Bronchial epithelial cell (primary cell): ENCODE measurements around the gene TTC7B. TPM values are rescaled to one million over a fixed set of nuclear protein-coding genes. Genes with fewer than 3 reads are reported as not detected.

Source experiments
- DNase-seq: peaks from one replicate; pipeline ENCODE4 v3.0.0-alpha.2; 2010; ENCODE audit warnings: low read depth
- FAIRE-seq: peaks from 2 replicates; lab custom pipeline; 2011; peaks lifted over from hg19 to GRCh38; lab: Jason Lieb, UNC
- H3K27me3 ChIP-seq: 2 replicates; pipeline ENCODE4 v1.5.1; 2011; ENCODE audit warnings: low read length; ENCODE audit not compliant: control insufficient read depth, insufficient read depth
- H3K36me3 ChIP-seq: 2 replicates; pipeline ENCODE4 v1.5.1; 2011; ENCODE audit warnings: low read length; ENCODE audit not compliant: control insufficient read depth, insufficient read depth
- H3K4me3 ChIP-seq: 2 replicates; pipeline ENCODE4 v1.5.1; 2011; ENCODE audit warnings: mild to moderate bottlenecking, low read depth, low read length, control low read depth
- total RNA-seq: library from RNA; depleted of rRNA; stranded (reverse); fragments of >200 nt; gene quantifications from 2 replicates; pipeline ENCODE4 v1.2.1, GENCODE V29; 2014
- TF ChIP-seq, protein P1 (sequence below): IDR thresholded peaks from 2 replicates; pipeline ENCODE4 v1.5.1; 2011; ENCODE audit warnings: mild to moderate bottlenecking, moderate library complexity, low read length, control low read depth, inconsistent platforms; ENCODE audit not compliant: insufficient read depth, severe bottlenecking

The TTC7B gene
- total RNA-seq, 1 donor from 2014 or later = 2.9 TPM

DNA sequence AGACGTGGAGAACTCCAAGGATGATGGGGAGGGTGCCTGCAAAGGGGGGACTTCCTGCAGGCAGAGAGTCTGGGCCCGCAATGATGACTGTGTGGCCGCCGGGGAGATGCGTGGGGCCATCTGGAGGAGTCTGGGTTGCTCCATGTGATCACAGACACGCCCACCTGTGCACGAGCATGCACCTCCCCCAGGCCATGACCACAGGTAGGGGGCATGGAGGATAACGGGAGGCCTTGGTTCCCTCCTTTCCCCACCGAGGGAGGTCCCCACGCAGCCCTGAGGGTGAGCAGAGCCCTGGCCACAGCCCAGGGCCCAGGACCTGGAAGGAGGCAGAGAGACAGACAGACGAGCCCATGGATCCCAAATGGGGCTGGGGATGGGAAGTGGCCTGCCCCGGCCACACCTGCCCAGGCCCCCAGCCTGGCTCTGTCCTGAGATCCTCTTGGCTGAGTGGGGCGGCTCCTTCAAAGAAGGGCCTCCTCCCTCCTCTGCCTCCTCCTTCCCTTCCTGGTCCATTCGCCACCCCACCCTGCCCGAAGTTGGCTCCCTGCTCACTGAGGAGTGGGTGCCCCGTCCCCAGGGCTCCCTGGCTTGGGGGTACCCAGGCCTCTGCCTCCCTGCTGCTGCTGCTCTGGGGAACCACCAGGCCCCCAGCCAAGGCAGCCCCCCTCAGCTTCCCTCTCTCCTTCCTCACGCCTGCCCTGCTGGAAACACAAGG lies 281.2 kb downstream of the TTC7B start:
- no peak for FAIRE-seq
- TF ChIP-seq, protein P1, sequence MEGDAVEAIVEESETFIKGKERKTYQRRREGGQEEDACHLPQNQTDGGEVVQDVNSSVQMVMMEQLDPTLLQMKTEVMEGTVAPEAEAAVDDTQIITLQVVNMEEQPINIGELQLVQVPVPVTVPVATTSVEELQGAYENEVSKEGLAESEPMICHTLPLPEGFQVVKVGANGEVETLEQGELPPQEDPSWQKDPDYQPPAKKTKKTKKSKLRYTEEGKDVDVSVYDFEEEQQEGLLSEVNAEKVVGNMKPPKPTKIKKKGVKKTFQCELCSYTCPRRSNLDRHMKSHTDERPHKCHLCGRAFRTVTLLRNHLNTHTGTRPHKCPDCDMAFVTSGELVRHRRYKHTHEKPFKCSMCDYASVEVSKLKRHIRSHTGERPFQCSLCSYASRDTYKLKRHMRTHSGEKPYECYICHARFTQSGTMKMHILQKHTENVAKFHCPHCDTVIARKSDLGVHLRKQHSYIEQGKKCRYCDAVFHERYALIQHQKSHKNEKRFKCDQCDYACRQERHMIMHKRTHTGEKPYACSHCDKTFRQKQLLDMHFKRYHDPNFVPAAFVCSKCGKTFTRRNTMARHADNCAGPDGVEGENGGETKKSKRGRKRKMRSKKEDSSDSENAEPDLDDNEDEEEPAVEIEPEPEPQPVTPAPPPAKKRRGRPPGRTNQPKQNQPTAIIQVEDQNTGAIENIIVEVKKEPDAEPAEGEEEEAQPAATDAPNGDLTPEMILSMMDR = no peak
- no peaks in the 10 kb centered on the region for H3K27me3 ChIP-seq
- H3K36me3 ChIP-seq = no peaks in the 10 kb centered on the region
- no peak for DNase-seq
- no peak overlapping the region for H3K4me3 ChIP-seq

DNA sequence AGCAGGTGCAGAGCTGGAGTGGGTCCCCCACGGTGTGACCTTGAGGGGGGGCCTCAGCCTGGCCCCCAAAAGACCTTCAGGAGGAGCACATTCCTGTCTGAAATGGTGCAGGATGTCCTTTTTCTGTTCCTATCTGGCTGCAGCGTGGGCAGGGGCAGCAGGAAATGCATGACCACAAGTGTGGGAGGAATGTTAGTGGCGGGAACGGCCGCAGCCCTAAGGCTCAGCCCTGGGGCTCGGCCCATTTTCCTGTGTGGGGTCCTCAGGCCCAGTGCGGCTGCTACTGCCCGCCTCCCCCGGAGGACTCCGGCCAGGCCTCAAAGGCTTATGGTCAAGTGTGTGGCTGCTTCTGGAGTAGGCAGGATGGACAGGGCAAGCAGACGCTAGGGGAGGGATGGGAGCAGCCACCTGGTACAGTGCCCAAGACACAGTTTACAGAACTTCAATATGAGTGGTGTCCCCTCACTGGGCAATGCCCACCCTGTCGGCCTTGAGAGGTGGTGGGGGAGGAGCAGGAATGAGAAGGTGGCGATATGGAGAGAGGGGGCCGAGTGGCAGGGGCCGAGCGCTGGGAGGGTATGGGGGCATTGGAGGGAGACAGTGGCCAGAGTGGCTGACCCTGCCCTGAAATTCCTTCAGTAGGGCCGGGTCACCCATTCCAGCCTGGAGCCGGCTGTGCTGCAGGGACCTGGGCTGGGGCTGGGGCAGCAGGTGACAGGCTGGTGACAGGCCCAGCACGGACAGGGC lies 282.0 kb downstream of the TTC7B start:
- Histone ChIP-seq H3K4me3 (no peak overlapping the region), H3K27me3 (no peaks in the 10 kb centered on the region), H3K36me3 (no peaks in the 10 kb centered on the region)
- FAIRE-seq (no peak), DNase-seq (no peak)
- TF ChIP-seq, protein P1 = no peak

DNA sequence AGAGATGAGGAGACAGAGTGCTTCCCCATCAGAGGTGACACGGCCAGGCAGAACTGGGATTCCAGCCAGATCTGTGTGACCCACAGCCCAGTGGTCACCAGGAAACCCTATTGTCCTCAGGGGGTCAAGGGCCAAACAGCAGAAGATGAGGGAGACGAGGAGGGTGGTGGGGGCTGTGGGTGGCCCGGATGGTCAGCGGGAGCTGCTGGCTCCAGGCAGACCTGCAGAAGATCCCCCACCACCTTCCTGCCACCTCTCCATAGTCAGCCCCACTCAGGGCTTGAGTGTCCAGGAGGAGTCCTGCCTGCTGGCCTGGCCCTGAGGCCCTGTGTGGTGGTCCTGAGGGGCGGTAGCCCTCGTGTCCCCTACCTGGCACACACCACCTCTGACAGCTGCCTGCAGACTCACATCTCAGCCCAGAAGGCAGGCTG lies 282.6 kb downstream of the TTC7B start:
- no peak overlapping the region for H3K4me3 ChIP-seq
- H3K36me3 ChIP-seq = no peaks in the 10 kb centered on the region
- no peak for DNase-seq
- FAIRE-seq = no peak
- TF ChIP-seq, protein P1 = no peak
- H3K27me3 ChIP-seq = no peaks in the 10 kb centered on the region

DNA sequence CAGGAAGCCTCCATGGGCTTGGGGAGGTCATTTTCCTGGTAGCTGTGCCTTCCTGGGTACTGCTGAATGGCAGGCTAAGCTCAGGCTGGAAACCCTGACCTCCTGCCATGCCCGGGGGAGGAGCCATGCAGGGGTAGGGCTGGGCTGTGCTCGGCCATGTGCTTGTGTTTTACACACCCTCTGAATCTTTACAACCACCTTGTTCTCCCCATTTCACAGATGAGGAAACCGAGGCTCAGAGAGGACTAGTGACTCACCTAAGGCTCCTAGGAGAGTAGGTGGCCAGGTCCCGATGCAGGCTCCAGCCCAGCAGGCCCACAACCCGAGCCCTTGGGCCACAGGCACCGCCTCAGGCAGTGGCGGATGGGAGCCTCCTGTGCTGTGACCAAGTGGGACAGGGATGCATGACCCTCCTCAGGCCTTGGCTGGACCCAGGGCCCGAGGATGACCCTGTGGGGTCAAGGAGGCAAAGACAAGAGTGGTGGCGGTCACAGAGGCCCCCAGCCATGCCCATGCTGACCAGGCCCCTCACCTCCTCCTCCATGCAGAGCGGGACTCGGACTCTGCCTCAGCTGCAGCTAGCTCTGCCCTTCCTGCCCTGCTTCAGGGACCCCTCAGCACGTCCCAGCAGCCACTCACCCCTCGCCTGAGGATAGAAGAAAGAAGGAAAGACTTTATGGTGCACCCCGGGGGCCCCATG lies 283.3 kb downstream of the TTC7B start:
- no peak for FAIRE-seq
- H3K4me3 ChIP-seq = no peak overlapping the region
- H3K36me3 ChIP-seq = no peaks in the 10 kb centered on the region

DNA sequence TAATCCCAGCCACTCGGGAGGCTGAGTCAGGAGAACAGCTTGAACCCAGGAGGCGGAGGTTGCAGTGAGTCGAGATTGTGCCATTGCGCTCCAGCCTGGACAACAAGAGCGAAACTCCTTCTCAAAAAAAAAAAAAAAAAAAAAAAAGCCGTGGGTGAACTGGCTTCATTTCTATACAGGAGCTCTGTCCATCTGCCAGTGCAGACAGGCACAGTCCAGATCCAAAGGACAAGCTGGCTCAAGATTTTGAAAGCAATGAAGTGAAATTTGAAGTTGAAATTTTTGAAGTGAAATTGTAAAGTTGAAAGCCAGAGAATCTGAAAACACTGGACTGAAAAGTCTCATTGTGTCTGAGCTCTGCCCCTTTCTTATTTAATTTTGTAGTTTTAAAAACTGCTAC lies 284.7 kb downstream of the TTC7B start:
- Histone ChIP-seq H3K4me3 (no peak overlapping the region), H3K27me3 (no peaks in the 10 kb centered on the region), H3K36me3 (no peaks in the 10 kb centered on the region)
- FAIRE-seq = no peak
- no peak for DNase-seq
- TF ChIP-seq, protein P1 = no peak

More for the DNA sequence above, 283.3 kb downstream of the TTC7B start:
- TF ChIP-seq, protein P1 = no peak
- no peaks in the 10 kb centered on the region for H3K27me3 ChIP-seq
- no peak for DNase-seq
